Panc1 (cell line): ENCODE measurements around the gene EED.

ENCODE experiments used
- CTCF ChIP-seq: fragments of 450-650 bp; IDR thresholded peaks from 2 replicates; pipeline ENCODE4 v1.5.1; 2017; ENCODE audit warnings: mild to moderate bottlenecking
- POLR2AphosphoS5 ChIP-seq: IDR thresholded peaks from 2 replicates; pipeline ENCODE4 v1.6.1; 2012; ENCODE audit warnings: mild to moderate bottlenecking, low read depth, low read length, moderate library complexity

- TF ChIP-seq CTCF (no peak), POLR2AphosphoS5 (no peak)
Measured at GRCh38 chr11:86294026-86294425, 49.5 kb downstream of the EED start.
